Stomach (tissue), 4 donors: Measurements from ENCODE around the gene SS18.

Experiments
- CTCF ChIP-seq, 7 experiments: fragments of 450-650 bp in 4 of 7; fragments of 200-600 bp in 3 of 7; sonication (generic) in 3 of 7; IDR thresholded peaks; one replicate each; pipeline ENCODE4 v1.5.1; 2016 to 2019; ENCODE audit warnings: antibody characterized with exemption in 7 of 7, control low read depth in 2 of 7, mild to moderate bottlenecking in 1 of 7
- EP300 ChIP-seq: sonication (generic); formaldehyde crosslinking; IDR thresholded peaks from one replicate; pipeline ENCODE4 v1.6.1; 2017; ENCODE audit warnings: antibody characterized with exemption
- POLR2A ChIP-seq, 4 donors: fragments of 450-650 bp; IDR thresholded peaks; one replicate each; pipeline ENCODE4 v1.6.1; 2016; ENCODE audit warnings: antibody characterized with exemption in 4 of 4, control low read depth in 2 of 4, mild to moderate bottlenecking in 1 of 4, moderate library complexity in 1 of 4
- POLR2AphosphoS5 ChIP-seq, 3 donors: sonication (generic); formaldehyde crosslinking; IDR thresholded peaks; one replicate each; pipeline ENCODE4 v1.6.1; 2016; ENCODE audit warnings: antibody characterized with exemption in 3 of 3

GRCh38 chr18:26034850-26035497, 55.4 kb downstream of the SS18 start:
- TF ChIP-seq POLR2A (IDR thresholded peaks at IDR 0.05) (no peak), EP300 (no peak), CTCF (IDR thresholded peaks at IDR 0.05) (no peak), POLR2AphosphoS5 (IDR thresholded peaks at IDR 0.05) (no peak)
